Glomerular visceral epithelial cell (primary cell): ENCODE data around the gene PAFAH1B2.

Source experiments
- DNase-seq: peaks from one replicate; pipeline ENCODE4 v3.0.0-alpha.2; 2016; ENCODE audit errors: extremely low spot score

The PAFAH1B2 gene

DNA sequence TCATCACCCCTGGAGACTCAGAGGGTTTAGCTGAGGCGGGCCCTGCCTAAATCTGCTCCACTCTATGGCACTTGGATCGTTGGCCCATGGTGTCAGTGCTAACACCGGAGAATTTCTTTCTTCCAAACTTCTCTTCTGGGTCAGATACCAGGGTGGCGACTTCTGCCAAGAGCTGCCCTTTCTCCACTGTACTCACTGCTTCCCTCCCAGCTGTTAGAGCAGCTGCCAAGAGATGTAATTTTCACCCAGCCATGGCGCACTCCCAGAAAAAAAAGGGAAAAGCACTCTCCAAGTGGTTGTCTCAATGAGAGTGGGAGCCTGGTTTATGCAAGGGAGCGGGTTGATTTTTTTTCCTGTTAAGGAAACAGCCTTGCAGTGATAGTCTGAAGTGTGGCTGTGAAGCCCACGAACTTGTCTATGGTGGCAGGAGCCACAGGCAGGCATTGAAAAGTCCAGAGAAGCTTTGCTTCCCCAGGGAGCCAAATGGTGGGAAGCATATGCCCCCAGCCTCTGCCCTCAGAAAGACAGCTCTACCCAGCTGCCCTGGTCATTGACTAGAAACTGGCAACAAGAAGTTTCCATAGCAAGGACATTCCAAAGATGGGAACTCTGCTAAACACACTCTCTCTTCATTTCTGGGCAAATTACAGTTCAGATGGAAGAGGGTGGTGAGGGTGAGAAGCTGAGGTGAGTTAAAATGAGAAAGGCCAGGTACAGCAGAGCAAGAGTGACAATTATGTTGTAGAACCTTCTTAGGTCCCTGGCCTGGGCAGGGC, 77.1 kb downstream of the PAFAH1B2 start:
- no peak for DNase-seq

DNA sequence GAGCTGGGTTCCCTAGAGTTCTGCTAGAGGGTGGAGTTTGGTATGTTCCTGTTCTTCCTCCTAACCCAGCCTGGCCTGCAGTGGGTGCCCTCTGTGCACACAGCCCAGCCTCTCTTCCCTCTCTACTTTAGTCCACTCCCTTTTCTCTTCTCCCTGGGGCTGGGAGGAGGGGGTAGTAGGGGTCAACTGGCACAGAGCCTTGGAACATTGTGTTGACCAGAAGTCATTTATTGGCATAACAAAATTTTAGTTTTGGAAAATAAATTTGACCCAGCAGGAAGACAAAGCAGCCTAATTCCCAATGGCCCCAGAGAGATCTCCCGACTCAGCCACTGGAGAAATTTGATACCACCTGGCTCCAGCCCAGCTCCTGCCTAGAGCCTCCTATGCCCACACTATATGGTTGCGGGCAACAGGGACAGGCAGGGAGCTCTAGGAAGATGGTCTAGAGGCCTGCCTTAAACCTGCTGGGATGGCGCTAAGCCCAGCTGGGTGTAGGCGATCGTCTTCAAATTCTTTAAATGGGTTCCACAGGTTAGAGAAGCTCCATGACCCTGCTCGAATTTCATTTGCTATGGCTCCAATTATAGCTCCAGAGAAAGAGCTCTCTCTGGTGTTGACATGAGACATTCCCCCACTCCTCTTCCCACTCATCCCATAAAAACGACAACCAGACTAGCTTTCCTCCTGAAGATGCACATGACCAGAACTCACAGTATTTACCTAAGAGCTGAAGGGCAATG, 77.9 kb downstream of the PAFAH1B2 start:
- no peak for DNase-seq

DNA sequence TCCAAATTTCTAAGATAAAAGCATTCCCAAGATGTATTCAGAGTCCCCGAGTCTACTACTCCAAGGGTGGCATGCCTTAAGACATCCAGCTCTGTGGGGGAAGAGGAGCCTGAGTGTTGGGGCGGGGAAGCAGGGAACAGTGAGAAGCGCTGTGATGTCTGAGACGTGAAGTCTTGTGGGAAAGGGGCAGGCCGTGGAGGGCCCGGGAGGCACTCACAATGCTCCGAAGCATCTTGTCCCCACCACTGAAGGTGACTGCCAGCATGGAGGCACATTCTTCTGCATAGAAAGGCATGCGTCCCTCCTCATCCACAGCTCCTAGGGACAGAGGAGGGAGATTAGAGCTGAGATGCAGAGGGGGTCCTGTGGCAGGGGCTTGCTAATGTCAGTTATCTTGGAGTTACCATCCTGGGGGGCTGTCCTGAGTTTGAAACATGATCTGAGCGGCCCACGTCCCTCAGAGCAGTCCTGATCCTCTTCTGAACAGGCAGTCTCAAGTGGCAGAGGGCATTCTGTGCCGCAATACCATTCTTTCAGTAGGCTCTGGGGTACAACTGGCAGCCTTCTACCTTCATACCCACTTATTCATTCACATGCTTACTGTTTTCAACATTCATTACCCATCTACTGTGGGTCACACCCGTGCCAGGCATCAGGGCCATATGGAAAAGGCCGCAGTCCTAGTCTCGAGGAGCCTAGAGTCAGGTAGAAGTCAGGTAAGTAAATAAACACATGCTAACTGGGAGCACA, 79.1 kb downstream of the PAFAH1B2 start:
- DNase-seq: no peak

DNA sequence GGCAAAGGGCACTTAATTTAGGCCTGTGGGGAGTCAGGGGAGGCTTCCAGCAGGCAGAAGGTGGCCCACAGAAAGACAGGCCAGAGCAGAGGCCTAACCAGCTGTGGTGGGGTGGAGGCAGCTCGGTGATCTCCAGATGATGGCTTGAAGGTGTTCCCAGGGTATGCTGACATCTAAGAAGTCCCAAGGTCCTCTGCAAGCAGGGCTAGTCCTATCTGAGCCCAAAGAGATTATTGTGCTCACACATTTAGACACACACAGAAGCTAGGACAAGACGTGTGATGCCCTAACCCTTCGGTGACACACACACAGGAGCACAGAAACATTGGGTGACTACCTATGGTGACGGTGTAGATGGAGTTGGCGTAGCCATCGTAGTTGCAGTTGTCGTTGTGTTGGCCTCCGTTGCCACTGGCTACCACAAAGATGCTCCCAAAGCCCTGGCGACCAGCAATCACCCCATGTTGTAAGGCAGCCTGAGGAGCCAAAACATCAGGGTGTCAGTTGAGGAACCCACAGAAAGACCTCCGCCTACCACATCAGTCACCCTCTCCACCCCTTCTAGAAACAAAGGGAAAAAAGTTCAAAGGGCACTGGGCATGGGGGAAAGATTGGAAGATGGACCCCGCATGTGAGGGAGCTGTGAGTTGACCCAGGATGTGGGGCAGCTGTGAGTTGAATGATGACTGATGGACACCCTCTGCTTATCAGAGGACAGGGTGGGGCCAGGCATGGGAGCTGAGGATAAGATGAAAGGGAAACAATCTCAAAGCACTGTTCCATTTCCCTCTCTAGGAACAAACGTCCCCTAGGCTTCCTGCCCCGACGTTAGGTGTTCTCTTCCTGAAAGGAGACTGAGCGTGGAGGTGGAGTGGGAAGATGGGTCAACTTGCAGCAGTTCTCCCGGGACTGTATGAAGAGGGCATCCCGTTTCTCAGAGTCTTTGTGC, 79.9 kb downstream of the PAFAH1B2 start:
- DNase-seq: no peak

DNA sequence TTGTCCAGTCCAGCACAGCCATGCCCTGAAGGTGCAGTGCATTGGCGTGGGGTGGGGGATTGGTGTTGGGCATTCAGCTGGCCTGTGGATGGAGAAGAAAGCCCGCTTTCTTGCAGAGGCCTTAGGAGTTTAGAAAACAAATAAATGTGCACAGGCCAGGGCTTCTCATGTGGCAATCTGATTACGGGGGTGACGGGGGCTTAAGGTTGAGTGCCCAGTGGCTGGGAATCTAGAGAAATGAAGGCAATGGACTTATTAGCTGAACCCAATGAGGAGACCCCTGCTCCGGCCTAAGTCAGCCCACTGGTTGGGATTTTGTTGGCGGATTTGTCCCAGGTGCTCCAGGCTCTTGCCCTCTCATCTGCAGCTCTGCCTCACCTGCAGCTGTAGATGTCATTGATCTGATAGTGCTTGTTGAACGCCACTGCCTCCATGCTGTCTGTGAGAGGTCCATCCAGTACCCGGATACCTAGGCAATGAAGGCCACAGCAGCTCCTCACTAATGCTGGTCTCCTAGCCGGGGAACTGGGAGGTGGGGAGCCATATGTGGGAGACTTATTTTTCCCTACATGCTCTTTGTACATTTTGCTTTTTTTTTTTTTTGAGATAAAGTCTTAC, 81.6 kb downstream of the PAFAH1B2 start:
- no peak for DNase-seq
